ENCODE data around the gene PHF19.

- TF ChIP-seq CTCF (conservative IDR thresholded peaks at IDR 0.05; ENCODE audit: low read depth in 2 of 2) (no peak), EZH2 (IDR thresholded peaks at IDR 0.05; ENCODE audit: low read depth, unreplicated experiment) (no peak), POLR2AphosphoS5 (IDR thresholded peaks at IDR 0.05; ENCODE audit: low read depth) (no peak), JUNB (IDR thresholded peaks at IDR 0.05; ENCODE audit: unreplicated experiment) (no peak), EZH2phosphoT487 (IDR thresholded peaks at IDR 0.05; ENCODE audit: unreplicated experiment) (no peak), REST (IDR thresholded peaks at IDR 0.05; ENCODE audit: unreplicated experiment) (no peak), ETS1 (IDR thresholded peaks at IDR 0.05) (no peak), CREB1 (CRISPR knock-in tag; IDR thresholded peaks at IDR 0.05; ENCODE audit: low read depth) (no peak), ZNF331 (CRISPR knock-in tag; IDR thresholded peaks at IDR 0.05; ENCODE audit: low read depth) (no peak), ZNF462 (CRISPR knock-in tag; IDR thresholded peaks at IDR 0.05) (no peak), STAT1 (IDR thresholded peaks at IDR 0.05; ENCODE audit: unreplicated experiment) (no peak), ZNF114 (CRISPR knock-in tag; IDR thresholded peaks at IDR 0.05) (no peak), NANOG (IDR thresholded peaks at IDR 0.05; ENCODE audit: borderline replicate concordance) (no peak)
Observed at GRCh38 chr9:120889606-120890271, 12.8 kb upstream of the PHF19 start.

All from GM23338 (cell line).